HFF-Myc (cell line): ENCODE results near the gene IL17RA.
A peak's percentile ranks its signal among the peaks of the same experiment; 100 is the strongest.

ENCODE experiments used
- DNase-seq: peaks from one replicate; pipeline ENCODE4 v3.0.0-alpha.2; 2011; ENCODE audit warnings: low read depth; ENCODE audit errors: extremely low read depth
- H3K4me3 ChIP-seq: replicated peaks from 2 replicates; pipeline ENCODE4 v1.5.1; 2011; ENCODE audit warnings: low read depth, mild to moderate bottlenecking, control low read depth, low read length
- CTCF ChIP-seq: IDR thresholded peaks from 2 replicates; pipeline ENCODE4 v1.5.1; 2012; ENCODE audit warnings: mild to moderate bottlenecking, low read depth, low read length, control low read depth; ENCODE audit errors: missing control alignments

IL17RA gene

GRCh38 chr22:17056058-17056457 is 28.7 kb upstream of the IL17RA start:
- no peak for TF ChIP-seq CTCF
- no peak for DNase-seq
- no peak overlapping the region for H3K4me3 ChIP-seq

- TF ChIP-seq CTCF, result no peak
- DNase-seq, result no peak
- no peak overlapping the region for H3K4me3 ChIP-seq
These were observed 28.0 kb upstream of the IL17RA start for GRCh38 chr22:17056807-17057206.

- H3K4me3 ChIP-seq, result no peak overlapping the region
- peak; percentile 61 for DNase-seq
- TF ChIP-seq CTCF, result peak; percentile 95
These were observed 26.6 kb upstream of the IL17RA start for GRCh38 chr22:17057959-17058814.

GRCh38 chr22:17060126-17060525 is 24.7 kb upstream of the IL17RA start:
- H3K4me3 ChIP-seq, result no peak overlapping the region
- DNase-seq, result no peak
- no peak for TF ChIP-seq CTCF

GRCh38 chr22:17063411-17064106 is 21.2 kb upstream of the IL17RA start:
- TF ChIP-seq CTCF, result no peak
- H3K4me3 ChIP-seq, result no peak overlapping the region
- peak; percentile 69 for DNase-seq

GRCh38 chr22:17064498-17065100 is 20.2 kb upstream of the IL17RA start:
- DNase-seq, result no peak
- TF ChIP-seq CTCF, result no peak
- H3K4me3 ChIP-seq, result no peak overlapping the region
